Amygdala (tissue), 56 donors: ENCODE measurements around the gene ZNF749.
A peak's percentile ranks its signal among the peaks of the same experiment; 100 is the strongest.

ENCODE experiments used
- DNase-seq, 56 donors: peaks; one replicate each; lab custom pipeline; 2025; lab: John Stamatoyannopoulos, UW

ZNF749 gene

DNA sequence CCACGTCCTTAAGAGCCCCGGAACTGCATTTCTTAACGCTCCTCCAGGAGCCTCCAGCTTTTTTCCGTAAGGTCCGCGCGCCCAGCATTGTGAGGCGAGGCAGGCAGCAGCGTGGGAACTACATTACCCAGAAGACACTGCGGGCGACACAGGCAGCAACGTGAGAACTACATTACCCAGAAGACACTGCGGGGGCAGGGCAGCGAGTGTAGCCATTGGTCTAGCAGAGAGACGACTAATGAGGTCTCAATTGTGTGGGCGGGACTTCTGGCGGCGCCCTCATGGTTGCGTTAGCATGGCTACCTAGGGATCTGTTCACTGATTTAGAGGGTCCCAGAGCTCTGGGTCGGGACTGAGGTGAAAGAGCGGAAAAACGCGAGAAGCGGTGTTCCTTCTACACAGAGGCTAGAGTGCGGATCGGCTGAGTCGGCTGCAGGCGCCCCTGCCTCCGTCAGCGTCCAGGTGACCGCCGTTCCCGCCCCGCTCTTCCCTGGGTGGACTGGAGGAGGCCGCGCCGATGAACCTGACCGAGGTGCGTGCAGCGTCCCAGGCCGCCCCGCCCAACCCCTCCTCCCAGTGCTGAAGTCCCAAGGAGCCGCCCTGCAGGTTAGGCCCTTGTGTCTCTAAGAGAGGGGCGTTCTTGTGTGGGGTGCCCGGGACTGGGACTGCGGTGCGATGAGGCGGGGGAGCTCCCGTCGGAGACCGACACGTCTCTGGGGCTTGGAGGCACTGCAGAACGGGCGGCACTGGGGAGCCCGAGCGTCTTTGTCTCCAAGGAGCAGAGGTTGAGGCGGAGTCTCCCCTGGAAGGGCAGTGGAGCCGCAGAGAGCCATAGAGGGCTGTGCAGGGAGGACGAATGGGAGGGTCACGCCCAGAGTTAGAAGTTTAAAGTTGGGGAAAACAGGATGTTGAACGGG, at the start of gene ZNF749:
Gene ZNF749 (plus strand): TSS at position 264 of the 917 bp plus-strand sequence. CDS start 254 bp downstream, at position 518.
- DNase-seq = peak; percentile 57 to 99 (median 95)

DNA sequence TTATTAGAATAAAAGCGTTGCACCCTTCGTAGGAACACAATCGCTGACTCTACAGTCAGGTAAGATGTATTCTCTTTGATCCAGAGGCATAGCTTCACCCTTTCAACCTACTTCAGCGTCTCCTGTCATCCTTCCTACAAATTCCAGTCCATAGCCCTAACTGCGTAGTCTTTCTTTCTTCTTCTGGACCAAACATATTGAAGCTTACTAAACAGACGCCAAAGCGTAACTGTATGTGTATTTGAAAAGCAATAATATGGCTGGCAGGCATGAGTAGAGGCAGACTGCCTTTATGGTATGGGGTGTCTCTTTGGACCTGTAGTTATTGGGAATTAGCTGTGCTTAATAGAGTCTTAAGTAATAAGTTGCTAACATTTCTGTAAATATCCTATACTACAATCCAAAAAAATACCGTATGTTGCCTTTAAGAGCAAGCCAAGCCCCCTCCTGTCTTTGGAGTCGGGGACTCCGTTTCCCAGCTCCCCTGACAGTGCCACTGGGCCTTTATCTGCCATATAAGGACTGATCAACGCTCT, 45.9 kb upstream of the ZNF749 start:
- no peak for DNase-seq

DNA sequence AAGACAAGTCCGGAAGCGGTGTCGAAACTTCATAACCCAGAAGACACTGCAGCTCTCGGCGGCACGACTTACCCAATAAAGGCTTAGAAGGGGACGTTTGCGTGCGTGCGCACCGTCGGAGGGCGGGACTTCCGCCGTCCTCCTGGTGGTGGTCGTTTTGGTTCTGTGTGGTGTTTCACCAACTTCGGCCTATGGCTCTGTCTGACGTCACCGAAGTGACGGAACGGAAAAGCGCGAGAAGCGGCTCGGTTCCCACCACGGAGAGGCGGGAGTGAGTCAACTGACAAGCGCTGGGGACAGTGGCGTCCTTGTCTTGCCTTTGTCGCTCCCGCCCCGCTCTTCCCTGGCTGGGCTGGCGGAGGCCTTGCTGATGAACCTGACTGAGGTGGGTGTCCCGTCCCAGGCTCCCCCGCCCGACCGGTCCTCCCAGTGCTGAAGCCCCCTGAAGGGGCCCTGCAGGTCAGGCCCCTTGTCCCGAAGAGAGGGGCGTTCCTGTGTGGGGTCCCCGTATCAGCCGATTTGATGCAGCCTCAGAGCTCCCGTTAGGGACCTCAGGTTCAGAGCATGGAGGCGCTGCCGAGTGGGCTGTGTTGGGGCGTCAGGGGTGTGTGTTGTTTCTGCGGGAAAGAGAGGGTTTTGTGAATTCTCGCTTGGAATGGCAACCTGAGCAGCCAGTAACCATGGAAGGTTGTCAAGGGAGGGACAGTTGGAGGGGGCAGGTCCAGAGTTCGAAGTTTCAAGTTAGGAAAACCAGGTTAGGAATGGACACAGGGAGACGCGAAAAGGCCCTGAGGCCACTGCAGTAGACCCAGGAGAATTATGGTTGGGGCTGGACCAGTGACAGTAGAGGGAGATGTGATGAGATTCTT, 45.2 kb upstream of the ZNF749 start, which contains the start of gene ZNF548:
Gene ZNF548 (plus strand): TSS at position 125 of the 869 bp plus-strand sequence. CDS start 246 bp downstream, at position 371.
- DNase-seq = peak; percentile 43 to 99 (median 97)

DNA sequence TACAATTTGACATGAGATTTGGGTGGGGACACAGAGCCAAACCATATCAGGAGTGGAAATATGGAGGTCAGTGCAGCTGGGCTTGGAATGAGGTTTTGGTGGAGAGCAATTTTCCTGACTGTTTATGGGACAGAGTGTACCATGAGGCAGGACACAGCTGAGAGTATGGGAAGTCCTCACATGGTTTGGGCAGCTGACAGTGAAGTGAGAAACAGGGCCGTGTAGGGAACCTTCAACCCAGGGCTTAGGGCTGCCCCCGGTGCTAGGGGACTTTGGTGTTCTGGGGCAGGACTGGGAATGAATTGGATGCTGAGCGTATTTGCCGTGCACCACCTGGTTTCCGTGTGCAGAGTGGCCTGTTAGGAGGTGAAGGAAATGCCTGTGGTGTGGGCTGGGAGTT, 39.4 kb upstream of the ZNF749 start:
- no peak for DNase-seq

DNA sequence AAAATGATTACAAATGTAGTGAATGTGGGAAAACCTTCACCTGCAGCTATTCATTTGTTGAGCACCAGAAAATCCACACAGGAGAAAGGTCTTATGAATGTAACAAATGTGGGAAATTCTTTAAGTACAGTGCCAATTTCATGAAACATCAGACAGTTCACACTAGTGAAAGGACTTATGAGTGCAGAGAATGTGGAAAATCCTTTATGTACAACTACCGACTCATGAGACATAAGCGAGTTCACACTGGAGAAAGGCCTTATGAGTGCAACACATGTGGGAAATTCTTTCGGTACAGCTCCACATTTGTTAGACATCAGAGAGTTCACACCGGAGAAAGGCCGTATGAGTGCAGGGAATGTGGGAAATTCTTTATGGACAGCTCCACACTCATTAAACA, 36.3 kb upstream of the ZNF749 start:
- no peak for DNase-seq

DNA sequence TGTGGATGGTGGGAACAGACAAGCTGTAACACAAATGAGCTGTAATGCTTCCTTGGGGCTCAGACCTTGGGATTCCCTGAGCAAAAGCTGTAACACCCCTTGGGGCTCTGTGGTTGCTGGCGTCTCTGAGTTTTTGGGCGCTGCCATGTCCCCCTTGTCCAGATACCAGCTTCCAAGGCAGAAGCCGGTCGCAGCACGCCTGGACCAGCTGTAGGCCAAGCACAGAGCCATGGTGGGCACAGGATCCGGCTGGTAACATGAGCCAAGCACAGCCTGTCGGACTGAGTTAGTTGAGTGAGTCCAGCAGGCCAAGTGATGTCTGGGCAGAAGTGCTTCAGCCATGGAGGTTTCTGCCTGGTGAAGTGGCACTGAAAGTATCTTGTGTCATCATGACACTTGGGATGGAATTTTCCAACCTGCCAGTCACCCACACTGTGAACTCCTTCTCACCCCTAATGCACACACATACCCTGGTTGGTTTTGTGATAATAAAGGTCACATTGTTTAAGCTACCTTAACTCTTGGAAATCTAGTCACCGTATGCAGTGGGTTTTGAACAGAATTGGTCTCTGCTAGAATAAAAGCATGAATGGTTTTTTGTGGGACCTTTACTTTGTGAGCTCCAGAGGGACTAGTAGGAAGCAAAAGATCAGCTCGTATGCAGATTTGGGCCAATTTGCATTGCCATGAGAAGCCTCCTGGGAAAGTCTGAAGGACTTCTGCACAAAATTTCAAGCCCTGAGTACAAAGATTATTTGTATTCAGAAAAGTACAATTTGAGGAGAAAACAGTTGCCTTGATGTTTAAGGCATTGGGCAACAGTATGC, 31.2 kb upstream of the ZNF749 start:
- DNase-seq = no peak

DNA sequence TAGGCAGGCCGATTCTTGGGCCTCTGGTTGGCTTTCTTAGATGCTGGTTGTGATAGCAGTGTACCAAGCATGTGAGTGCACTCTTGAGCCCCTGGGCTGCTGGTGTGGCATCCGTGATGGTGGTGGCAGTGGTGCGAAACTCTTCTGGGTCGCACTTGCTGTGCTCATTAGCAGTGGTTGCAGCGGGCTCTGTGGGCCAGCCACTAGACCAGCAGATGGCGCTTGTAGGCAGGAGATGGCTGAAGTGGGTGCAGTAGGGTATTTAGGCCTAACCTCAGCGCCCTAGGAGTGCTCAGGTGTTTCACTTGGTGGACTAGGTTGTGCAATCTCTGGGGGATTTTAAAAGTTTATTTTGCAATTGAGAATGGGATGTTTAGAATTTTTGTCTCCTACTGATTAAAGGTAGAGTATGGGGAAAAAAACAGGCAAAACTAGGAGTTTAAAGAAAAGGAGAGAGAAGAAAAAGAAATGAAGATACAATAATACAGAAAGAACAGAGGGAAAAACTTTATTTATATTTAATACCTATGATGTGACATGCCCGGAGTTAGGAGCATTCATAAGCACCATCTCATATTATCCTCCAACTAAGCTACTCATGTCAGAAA, 28.5 kb upstream of the ZNF749 start:
- DNase-seq = peak in 24 of 56 donors; percentile 0 to 48 (median 14)

DNA sequence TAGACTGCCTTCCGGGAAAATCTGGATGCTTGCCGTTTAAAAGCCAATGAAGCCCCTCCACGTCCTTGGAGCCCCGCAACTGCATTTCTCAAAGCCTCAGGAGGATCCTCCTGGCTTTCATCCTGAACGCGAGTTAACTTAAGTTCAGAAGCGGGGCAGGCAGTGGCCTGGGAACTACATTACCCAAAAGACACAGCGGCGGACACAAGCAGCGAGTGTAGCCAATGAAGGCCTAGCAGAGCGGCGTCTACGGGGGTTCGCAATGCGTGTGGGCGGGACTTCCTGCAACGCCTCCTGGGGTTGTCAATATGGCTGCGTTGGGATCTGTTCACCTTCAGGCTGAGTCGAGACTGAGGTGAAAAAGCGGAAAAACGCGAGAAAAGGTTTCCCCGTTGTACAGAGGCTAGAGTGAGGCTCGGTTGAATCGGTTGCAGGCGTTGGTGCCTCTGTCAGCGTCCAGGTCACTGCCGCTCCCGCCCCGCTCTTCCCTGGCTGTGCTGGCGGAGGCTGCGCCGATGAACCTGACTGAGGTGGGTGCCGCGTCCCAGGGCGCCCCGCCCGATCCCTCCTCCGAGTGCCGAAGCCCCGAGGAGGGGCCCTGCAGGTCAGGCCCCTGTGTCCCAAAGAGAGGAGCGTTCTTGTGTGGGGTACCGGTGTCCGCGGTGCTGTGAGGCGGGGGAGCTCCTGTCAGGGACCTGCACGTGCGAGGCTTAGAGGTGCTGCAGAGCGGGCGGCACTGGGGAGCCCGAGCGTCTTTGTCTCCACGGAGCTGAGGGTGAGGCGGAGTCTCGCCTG, 24.1 kb upstream of the ZNF749 start, which contains the start of gene ZNF17:
Gene ZNF17 (plus strand): TSS at position 285 of the 795 bp plus-strand sequence. CDS start 2,455 bp downstream, outside the sequence.
- peak; percentile 18 to 97 (median 89) for DNase-seq

- DNase-seq = no peak
Measured at GRCh38 chr19:57419439-57419838, 15.7 kb upstream of the ZNF749 start.

DNA sequence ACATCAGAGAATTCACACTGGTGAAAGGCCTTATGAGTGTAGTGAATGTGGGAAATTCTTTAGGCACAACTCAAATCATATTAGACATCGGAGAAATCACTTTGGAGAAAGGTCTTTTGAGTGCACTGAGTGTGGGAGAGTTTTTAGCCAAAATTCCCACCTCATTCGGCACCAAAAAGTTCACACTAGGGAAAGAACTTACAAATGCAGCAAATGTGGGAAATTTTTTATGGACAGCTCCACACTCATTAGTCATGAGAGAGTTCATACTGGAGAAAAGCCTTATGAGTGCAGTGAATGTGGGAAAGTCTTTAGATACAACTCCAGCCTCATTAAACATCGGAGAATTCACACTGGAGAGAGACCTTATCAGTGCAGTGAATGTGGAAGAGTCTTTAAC, 14.1 kb upstream of the ZNF749 start:
- DNase-seq = no peak

DNA sequence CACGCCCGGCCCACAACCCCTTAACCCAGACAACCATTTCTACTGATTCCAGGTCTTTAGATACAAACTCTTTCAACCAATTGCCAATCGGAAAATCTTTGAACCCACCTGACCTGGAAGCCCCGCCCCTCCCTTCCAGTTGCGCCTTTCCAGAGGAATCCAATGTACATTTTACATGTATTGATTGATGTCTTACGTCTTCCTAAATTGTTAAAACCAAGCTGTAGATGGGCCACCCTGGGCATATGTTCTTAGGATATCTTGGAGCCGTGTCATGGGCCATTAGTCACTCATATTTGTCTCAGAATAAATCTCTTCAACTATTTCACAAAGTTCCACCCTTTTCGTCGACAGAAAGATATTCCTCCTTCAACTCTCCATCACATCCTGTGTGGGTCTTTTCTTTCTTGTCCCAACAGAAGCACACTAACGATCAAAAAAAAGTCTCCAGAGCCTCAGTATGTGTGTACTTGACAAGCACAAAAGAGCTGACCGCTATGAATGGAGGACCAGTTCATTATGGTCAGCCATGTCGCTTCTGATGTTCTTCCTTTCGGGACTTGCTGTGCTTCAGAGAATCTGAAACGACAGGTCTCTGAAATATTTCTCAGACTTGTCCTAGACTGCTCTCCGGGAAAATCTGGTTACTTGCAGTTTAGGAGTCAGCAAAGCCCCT, 601 bp upstream of the ZNF749 start:
- DNase-seq = no peak

GRCh38 chr19:57436417-57436816, 1.3 kb downstream of the ZNF749 start:
- DNase-seq = no peak

- DNase-seq = no peak
Measured at GRCh38 chr19:57437931-57438330, 2.8 kb downstream of the ZNF749 start.

DNA sequence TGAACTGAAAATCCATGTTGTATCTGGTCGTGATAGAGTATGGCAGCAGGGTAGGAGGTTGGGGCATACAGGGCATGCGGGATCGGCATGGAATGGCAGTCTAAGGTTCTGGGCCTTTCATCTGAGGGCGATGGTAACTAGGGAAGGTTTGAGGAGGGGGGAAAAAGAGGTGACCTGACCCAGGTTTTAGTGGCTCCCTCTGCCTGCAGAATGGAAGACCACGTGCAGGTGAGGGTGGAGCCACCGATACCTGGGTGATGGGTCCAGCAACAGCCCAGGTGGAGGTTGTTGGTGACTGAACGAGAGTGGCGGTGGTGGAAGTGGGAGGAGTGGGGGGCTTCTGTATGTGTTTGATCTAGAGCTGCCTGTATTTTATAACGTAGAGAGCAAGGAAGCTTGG, 3.8 kb downstream of the ZNF749 start:
- no peak for DNase-seq

GRCh38 chr19:57441979-57442752, 7.0 kb downstream of the ZNF749 start:
- DNase-seq = no peak

GRCh38 chr19:57443121-57443696, 8.1 kb downstream of the ZNF749 start:
- no peak for DNase-seq

GRCh38 chr19:57452307-57452706, 17.2 kb downstream of the ZNF749 start:
- DNase-seq = no peak
